Thyroid gland (tissue), 4 donors: ENCODE measurements around the gene VPS33A.
"Not testable (repeated sequence)": the region's sequence is repeated elsewhere in the genome, so short reads cannot be mapped to it uniquely, and the experiment has no call there.

Experiments
- CTCF ChIP-seq, 6 experiments: fragments of 200-600 bp in 3 of 6; fragments of 450-650 bp in 3 of 6; sonication (generic) in 3 of 6; IDR thresholded peaks; one replicate each; pipeline ENCODE4 v1.5.1; 2016 to 2019; ENCODE audit warnings: antibody characterized with exemption in 6 of 6, mild to moderate bottlenecking in 2 of 6, inconsistent platforms in 1 of 6, moderate library complexity in 1 of 6
- POLR2A ChIP-seq, 2 donors: fragments of 450-650 bp; IDR thresholded peaks; one replicate each; pipeline ENCODE4 v1.6.1; 2017; ENCODE audit warnings: antibody characterized with exemption in 2 of 2, mild to moderate bottlenecking in 2 of 2, moderate library complexity in 1 of 2

DNA sequence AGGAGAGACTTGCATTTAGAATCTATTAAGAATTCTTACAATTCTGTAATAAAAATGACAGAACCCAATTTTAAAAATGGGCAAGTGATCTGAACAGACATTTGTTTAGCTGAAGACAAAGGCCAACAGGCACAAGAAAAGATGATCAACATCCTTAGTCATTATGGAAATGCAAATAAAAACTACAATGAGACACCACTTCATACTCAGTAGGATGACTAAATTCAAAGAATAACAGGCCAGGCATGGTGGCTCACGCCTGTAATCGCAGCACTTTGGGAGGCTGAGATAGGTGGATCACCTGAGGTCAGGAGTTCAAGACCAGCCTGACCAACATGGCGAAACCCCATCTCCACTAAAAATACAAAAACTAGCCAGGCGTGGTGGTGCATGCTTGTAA, 7.8 kb downstream of the VPS33A start:
- not testable (repeated sequence) for TF ChIP-seq POLR2A, CTCF (IDR thresholded peaks at IDR 0.05)
